Stimulated activated CD4-positive, alpha-beta T cell treated with anti-CD3 and anti-CD28 coated beads, Interleukin-2, amount 100 ng/mL, for 48 hours (primary cell): Measurements from ENCODE around the gene DLST.
A peak's percentile ranks its signal among the peaks of the same experiment; 100 is the strongest.

Experiments
- DNase-seq, 2 donors: peaks; one replicate each; pipeline ENCODE4 v3.0.0-alpha.2; 2020

DLST gene

DNA sequence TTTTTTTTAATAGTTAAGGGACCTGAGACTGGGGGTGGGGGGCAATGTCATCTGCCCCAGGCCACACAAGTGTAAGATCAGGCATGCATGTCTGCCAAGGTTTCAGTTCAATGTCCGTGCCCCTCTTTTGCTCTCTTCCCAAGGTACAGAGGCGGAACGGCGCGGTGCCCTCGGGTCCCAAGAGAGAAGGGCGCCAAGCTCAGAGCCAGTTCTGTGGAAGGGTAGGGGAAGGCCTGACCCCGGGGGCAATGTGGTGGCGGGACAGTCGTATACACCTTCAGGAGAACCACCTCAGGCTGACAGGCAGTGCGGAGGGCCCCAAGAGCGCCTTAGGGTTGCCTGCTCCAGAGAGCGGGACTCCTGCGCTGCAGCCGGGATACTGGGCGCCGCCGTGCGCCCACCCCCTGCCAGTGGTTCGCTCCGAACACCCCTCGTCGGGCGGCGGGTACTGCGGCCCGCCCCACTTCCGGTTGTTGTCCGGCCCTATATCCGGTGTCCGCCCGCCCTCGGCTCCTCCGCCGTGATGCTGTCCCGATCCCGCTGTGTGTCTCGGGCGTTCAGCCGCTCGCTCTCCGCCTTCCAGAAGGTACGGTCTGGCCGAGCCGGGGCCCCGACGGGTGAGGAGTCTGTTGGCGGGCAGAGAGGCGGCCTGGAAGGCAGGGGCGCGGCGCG, at the start of gene DLST:
Gene DLST, plus strand, starts transcription at position 486 of the 672 bp plus-strand sequence. Its CDS starts 38 bp downstream, at position 524.
- peak; percentile 85 to 89 for DNase-seq

DNA sequence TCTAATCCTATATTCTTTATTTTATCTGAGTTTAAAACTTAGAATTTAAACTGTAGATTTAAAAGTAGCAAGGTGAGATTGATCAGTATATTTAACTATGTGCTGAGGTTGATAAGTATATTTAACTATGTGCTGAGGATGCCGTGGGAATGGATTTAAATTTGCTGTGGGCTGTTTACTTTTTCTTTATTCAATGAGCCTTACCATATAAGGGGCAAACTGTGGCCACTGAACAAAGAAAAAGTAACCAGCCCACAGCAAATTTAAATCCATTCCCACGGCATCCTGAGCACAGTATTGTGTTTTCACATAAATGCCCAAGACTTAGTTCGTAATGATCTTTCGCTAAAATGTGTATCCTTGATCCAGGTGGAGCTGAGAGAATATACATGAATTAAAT, 48.9 kb upstream of the DLST start:
- no peak for DNase-seq

DNA sequence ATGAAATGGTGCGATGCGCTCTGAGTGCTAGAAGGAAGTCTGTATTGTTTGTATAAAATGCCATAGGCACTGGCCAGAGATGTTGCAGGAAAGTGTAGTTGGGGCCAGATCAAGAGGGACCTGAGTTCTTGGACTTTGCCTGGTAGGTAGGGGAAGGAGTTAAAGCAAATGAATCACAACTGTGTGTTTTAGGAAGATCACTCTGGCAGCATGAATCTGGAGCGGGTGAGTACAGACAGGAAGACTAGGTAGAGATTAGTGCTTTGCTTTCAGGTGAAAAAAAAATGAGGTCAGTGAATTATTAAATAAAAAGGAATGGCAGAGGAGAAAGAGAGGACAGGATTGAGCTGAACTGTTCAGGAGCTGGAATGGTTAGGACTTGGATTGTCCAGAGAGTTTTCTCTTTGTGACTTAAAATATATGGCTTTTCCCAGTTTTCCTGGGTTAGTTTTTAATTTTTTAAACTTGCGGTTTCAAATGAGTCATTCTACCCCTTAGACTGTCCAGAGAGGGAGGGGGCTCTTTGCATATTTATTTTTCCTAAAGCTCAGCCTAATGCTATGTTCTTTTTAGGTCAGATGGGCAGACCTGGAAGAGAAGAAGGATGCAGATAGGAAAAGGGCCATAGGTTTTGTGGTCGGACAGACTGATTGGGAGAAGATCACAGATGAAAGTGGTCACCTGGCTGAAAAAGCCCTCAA, 46.9 kb upstream of the DLST start:
- no peak for DNase-seq

DNA sequence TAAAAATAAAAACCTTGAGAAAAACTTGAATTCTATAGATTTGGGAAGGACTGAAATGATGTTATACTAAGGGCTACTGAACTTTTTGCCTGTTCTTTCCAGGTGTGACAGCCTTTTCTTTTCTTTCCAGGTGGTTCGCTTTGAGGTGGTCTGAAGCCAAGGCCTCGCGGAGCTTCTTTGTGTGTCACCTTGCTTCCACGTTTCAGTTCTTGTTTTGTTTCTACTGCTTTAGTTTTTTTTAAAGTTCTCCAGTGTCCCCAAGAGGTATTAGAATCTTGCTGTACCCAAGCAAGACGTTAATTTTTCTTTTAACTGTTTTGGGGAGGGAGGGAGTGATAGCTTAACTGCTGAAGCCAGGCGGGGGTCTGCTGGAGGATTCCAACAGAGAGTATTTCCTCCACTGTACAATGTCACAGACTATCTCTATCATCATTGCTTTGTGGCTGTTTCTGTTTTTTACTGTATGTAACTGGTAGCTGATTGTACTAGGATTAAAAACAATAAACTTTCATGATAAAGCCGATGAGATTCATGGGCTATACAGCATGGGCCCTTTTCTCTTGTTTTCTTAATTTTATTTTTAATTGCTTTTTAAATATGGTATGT, 46.0 kb upstream of the DLST start:
- DNase-seq = no peak

DNA sequence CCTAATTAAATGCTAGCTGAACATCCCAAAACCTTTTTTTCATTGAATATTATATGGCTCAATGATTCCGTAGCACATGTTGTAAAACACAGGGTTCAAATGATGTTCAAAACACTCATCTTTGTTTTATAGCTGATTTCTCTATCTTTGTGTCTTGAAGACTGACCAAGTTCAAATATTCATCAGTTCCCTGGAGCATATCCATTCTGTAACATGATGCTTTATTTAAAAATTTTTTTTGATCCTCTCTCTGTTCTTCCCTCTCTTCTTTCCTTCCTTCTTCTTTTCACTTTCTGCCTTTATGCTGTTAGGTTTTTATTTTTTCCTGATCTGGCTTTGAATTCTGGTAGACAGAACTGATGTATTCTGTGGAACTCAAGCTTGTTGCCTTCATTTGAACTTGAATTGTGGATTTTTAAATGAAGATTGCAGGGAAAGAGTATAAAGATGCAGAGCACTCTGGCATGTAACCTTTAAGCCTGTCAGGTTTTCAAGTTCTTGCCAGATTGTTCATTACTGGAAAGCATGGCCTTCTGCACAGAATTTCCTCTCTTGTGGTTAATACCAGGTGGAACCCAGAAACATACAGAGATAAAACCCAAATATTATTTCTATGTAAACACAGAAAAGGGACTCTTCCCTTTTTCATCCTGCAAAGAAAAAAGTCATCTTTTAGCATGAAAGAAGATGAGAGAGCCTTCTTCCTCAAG, 45.3 kb upstream of the DLST start:
- no peak for DNase-seq

DNA sequence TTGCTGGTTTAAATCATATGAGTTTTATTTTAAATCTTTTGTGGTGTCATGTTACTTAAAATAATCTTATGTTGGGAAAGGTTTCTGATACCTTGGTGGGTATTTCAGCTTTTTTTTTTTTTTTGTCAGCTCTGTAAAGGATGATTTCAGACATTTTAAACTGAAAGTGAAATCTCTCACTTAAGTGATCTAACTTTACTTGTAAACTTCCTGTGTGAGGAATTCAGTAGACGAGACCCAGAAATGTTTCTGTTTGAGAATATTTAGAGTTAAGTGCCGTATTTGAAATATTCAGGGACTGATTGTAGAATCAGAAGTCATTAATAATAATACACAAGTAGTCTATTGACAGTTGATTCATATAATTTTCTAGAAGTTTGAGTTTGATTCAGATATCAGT, 43.5 kb upstream of the DLST start:
- DNase-seq = no peak

DNA sequence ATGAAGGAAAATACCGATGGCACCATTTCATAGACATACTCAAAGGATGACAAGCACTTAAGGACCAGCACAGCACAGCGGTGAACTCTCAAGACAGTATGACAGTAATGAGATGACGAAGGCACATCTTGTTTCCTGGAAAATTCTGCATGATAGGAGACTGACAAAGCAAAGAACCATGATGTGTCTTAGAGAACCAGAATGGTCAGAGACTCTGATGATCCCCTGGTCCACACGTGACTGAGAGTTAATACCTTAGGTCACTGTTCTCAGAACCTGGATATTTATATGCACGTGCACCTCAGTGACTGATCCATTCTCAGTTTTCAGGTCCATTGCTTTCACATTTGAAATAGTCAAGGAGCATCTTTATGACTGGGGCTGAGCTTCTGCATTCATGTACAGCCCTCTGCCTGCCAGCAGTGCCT, 41.1 kb upstream of the DLST start:
- no peak for DNase-seq

DNA sequence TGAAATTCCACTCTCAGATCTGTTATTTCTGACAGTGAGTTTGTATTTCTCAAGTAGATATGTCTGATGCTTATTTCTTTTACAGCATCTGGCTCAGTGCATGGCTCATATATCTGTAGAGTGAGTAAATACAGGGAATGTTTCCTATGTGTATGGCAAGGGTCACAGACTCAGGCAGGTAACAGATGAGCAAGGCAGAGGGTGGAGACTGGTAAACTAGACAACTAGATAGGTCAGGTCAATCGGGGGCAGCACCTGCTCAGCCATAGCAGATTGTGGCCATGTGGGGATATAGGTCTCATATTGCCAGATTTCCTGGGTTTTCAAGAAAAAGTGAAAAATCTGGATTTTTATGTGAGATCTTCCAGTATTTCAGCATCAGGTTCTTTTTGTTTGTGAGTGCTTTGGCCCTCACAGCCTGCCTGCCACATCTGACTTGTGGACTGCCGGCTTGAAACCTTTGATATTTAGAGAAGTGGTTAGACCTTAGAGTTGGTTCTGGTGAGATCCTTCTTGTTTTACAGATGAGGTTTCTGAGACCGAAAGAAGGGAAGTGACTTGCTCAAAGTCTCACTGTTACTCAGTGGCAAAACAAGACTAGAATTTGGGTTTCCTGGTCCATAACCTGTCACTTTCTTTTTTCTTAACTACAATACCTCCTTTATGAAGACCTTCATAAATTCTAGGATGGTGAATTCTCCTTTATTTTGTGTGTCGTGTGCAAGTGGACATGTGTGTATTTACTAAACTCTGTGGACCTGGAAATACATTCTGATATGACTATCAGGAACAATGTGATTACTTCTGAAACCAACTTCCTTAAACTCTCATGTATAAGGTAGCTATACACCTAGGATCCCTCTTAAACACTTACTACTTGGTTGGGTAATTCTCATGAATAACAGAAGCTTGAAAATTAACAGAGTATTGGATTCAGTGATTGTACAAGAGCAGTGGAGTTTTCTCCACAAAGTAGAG, 40.2 kb upstream of the DLST start:
- DNase-seq = no peak

DNA sequence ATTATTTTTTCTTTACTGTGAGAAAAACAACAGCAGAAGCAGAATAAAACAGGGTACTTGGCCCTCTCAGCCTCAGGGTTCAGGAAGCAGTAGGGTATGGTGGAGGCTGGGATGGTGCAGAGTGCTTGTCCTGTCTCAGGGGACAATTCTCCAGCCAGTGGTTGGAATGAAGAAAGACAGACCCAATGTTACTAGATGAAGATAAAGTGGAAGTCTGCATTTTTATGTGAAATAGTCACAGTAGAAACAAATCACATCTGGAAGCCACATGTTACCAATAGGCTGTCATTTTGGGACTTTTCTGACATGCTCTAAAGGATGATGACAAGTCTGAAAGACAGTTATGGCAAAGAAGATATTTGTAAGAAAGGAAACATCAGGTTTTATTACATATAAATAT, 38.1 kb upstream of the DLST start:
- no peak for DNase-seq

DNA sequence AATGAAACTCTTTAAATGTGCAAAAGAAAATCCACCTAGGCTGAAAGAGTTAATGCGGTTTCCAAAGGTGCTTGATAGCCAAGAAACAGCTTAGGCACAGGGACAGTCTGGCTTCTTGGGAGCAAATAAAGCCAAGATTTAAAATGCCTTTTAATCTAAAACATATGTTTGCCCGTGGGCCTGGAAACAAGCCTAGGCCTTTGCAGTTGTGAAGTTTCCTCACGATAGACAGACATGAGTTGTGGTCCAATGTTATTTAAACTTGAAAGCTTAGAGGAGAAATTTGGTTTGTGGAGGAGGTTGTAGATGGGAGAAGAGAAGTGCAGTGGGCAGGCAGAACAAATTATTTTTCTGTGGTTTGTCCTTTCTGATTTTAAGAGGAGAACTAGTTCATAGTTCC, 35.5 kb upstream of the DLST start:
- no peak for DNase-seq

DNA sequence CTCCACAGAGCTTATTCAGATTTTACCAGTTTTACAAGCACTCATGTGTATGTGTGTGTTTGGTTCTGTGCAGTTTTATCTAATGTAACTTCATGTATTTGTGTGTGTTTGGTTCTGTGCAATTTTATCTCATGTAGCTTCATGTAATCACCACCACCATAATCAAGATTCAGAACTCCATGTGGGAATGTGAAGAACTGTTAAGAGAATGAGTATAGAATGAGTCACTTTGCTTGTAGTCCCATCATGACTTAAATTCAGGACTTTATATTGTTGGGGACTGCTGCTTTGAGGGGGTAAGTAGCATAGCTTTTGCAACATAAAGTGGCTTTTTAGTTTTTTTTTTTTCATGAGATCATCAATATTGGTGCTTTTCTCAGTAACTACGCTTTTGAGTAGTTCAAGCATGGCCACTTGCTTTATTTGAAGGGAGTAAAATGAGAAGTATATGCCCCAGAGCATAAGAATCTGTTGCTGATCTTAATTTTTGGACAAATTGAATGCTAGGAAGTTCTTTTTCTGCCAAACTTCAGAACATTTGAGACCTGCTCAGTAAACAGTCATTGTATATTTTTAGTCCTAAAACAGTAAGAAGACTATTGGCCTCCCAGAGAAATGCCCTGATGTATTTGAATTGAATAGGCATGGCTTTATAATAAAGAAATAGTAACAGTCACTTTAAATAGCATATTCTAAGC, 34.6 kb upstream of the DLST start:
- no peak for DNase-seq

DNA sequence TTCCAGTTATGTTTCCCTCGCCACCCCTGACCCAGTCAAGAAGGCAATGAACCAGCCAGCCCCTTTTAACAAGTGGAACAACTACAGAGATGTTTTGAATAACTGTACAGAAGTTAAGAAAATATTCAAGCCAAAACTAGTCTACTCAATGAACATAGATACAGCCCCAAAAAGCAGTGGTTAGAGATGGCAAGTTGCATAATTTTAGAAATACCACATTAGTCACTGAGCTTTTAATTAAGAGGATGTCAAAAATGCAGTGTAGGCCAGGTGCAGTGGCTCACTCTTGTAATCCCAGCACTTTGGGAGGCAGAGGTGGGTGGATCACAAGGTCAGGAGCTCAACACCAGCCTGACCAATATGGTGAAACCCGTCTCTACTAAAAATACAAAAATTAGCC, 32.9 kb upstream of the DLST start:
- no peak for DNase-seq

DNA sequence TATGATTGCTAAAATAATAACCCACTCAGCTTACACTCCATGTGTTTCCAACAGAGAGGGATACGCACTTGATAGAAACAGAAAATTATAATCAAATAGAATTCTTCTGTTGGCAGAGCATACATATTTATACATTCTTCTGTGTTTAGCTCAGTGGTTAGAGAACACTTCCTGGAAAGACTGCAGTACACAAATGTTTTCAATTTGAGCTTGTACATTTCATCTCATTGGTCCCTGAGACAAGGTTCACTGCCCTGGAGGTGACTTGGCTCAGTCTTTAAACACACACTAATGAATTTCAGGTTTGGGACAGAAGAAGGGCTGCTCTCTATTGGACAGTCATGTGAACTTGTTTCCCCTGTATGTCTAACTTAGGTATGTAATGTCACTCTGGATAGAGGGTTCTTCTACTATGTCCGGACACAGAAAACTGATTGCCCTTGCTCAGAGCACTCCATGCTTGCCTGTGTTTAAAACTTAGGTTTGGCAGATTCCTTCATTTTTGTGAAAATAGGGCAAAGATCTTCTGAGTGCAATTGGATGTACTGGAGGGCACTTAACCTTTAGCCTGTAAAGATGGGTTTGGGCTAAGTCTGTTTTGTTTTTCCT, 28.7 kb upstream of the DLST start:
- no peak for DNase-seq

DNA sequence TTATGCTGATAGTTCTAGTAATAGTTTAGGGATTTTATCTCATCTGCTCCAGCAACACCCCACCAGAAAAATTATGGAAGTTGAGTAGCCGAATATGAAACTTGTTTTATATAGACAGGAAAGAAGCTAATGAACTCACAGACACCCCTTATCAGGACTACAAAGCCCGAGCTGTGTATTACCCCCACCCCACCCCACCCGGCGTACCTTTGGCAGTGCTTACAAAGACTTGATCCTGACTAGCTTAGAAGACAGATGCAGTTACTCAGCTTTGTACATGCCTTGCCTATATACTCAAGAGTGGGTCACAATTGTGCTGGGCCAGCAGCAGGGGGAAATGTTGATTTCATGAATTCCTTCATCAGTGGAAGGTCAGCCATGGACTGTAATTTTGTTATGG, 28.1 kb upstream of the DLST start:
- DNase-seq = no peak

DNA sequence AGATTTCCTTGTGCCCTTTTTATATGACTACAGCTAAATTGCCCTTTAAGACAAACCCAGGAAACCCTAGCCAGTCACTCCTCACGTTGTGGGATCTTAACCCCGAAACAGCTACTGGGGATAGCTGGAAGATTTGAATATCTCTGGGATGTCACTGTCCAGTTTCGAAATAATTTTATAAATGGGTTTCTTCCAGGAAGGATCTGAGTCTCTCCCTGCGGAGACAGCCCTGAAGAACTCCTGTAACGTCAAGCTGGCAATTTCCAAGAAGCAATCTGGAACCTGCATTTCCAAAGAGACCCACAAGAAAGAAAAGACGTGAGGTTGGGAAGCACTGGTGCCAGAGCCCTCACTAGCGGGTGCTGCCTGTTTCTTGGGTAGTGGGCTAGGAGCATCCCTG, 26.7 kb upstream of the DLST start:
- no peak for DNase-seq

DNA sequence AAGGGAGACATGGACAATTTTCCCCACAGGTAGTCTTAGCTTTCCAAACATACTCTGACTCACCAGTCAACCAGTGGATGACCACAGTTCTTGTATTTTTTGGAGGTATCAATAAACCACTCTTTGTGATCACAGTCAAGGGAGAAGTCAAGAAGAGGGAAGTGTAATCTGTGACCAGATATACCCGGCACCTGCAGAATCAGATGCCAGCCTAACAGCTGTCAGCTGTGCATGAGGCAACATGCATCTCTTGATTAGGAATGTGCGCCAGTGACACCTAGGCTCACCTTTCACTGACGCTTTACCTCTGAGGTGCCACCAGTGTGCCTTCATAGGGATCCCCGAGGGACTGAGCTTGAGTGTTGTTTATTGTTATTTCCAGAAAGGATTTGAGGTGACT, 25.8 kb upstream of the DLST start:
- DNase-seq = no peak

DNA sequence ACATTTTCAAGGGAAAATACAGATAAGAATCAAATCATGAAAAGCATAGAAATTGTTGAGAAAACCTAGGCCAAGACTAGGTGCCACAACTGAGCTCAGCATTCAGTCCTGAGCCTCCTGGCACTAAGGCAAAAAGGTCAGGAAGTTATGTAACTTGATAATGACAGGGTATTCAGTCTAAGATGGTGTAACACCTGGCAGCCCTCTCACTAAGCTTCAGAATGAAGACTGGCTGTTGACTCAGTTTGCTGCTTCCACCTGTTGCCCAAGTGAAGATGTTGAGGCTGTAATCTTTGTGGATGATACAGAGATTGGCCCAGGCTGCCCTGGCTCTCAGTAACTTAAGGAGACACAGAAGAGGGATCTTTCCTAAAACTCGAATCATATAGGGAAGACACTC, 25.4 kb upstream of the DLST start:
- DNase-seq = no peak

DNA sequence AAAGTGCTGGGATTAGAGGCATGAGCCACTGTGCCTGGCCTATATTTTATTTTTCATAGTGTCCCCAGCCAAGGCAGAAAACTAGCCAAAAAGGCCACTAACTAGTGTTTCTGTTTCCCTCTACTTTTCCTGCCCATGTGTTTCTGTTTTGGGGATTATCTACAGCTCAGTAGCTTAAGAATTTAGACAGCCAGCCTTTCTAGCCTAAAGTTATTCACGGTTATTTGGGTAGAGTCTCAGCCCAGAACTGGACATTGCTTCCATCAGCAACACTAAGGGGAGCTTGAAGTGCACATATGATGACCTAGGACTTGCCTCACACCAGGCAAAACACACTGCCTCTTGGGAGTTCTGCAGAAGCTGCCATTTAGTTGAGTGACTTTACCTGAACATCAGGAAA, 23.7 kb upstream of the DLST start:
- no peak for DNase-seq

DNA sequence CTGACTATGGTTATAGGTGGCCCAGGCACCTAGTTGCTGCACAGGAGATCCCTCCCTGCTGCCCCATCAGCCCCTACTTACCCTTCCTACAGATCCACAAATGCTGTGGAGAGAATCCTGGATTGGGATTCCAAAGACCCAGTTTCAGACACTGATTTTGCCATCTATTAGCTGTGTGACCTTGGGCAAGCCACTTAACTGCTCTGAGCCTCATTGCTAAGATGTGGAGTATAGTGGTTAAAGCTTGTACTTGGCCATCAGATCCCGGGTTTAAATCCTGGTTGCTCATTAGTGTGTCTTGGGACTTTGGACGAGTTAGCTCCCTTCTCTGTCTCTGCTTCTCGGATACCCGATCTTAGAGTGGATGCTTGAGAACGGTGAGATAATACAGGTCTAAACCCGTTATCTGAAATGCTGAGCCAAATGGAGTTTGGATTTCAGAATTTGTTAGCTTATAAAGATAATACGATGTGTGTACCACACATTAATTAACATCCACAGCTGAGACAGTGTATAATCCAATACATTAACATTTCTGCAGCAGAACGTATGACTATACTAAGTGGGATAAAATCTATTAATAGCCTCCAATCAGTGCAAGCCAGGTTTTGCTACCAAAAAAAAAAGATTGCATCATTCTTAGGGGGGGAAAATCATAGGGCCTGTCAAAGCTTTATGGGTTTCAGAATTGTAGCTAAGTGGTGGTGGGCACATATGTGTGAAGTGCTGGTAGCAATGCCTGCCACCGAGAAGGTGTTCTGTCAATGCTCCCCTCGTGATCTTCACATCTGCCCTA, 21.8 kb upstream of the DLST start:
- DNase-seq = no peak

DNA sequence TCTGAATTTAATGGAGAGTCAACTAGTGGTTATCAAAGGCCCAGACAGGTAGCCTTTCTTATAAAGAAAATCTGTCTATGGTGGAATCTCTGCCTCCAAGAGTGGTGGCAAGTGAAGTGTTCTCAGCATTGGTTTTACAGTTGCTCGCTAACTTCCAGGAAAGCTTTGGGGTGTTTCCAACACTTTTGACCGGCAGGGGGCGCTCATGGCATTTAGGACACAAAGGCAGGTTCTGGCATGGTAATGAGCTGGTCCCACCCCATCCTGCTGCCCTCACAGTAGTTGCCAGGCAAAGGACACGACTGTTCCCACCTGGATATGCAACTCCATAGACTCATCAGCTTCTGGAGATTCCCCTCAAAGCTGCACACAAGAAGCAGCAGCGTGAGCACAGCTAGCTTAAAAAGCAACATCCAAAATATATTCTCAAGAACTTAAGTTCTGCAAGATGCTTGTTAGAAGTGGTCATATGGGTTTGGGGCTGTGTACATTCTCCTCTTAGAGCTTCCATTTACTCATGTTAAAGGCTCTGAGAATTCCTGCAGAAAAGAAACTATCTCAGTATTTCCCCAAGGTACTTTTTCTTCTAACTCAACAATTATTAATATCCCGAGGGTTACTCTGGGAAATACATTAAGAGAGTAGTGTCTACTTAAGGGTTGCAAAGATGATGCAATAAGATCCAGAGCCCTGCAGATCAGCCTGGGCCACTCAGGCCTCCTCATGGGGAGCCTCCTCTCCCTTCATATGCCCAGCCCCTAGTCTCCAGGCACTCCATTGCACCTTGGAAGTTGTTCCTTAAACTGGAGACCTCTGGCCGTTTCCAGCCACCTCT, 20.6 kb upstream of the DLST start:
- DNase-seq = peak; percentile 95 to 99
